Measurements from ENCODE around the gene SREBF2.
"Not testable (repeated sequence)": the region's sequence is repeated elsewhere in the genome, so short reads cannot be mapped to it uniquely, and the experiment has no call there.

SREBF2 gene

GRCh38 chr22:41842996-41843970, 10.4 kb downstream of the SREBF2 start:
- DNase-seq (ENCODE audit: low read depth): no peak

GRCh38 chr22:41844036-41844435, 11.1 kb downstream of the SREBF2 start:
- DNase-seq (ENCODE audit: low read depth): no peak

- no peak for DNase-seq (ENCODE audit: low read depth)
Observed at GRCh38 chr22:41844513-41844912, 11.6 kb downstream of the SREBF2 start.

- no peak for DNase-seq (ENCODE audit: low read depth)
Observed at GRCh38 chr22:41845380-41846267, 12.7 kb downstream of the SREBF2 start.

- DNase-seq (ENCODE audit: low read depth): no peak
Observed at GRCh38 chr22:41846268-41846987, 13.5 kb downstream of the SREBF2 start.

- DNase-seq (ENCODE audit: low read depth): no peak
Observed at GRCh38 chr22:41847300-41847699, 14.4 kb downstream of the SREBF2 start.

- DNase-seq (ENCODE audit: low read depth): no peak
Observed at GRCh38 chr22:41848468-41848867, 15.6 kb downstream of the SREBF2 start.

GRCh38 chr22:41856469-41856868, 23.6 kb downstream of the SREBF2 start:
- DNase-seq (ENCODE audit: low read depth): no peak

- DNase-seq (ENCODE audit: low read depth): peak; percentile 66
Observed at GRCh38 chr22:41857155-41857859, 24.4 kb downstream of the SREBF2 start.

- DNase-seq (ENCODE audit: low read depth): no peak
Observed at GRCh38 chr22:41857860-41858199, 24.9 kb downstream of the SREBF2 start.

- DNase-seq (ENCODE audit: low read depth): peak; percentile 24
Observed at GRCh38 chr22:41862160-41862529, 29.2 kb downstream of the SREBF2 start.

GRCh38 chr22:41862530-41863266, 29.8 kb downstream of the SREBF2 start:
- DNase-seq (ENCODE audit: low read depth): no peak

GRCh38 chr22:41863472-41863871, 30.6 kb downstream of the SREBF2 start:
- no peak for DNase-seq (ENCODE audit: low read depth)

- DNase-seq (ENCODE audit: low read depth): no peak
Observed at GRCh38 chr22:41868556-41868955, 35.7 kb downstream of the SREBF2 start.

GRCh38 chr22:41870081-41870480, 37.2 kb downstream of the SREBF2 start:
- not testable (repeated sequence) for DNase-seq (ENCODE audit: low read depth)

GRCh38 chr22:41870786-41871185, 37.9 kb downstream of the SREBF2 start:
- no peak for DNase-seq (ENCODE audit: low read depth)

GRCh38 chr22:41873391-41873790, 40.5 kb downstream of the SREBF2 start:
- DNase-seq (ENCODE audit: low read depth): no peak

GRCh38 chr22:41874090-41874489, 41.2 kb downstream of the SREBF2 start:
- no peak for DNase-seq (ENCODE audit: low read depth)

GRCh38 chr22:41875531-41876270, 42.8 kb downstream of the SREBF2 start:
- no peak for DNase-seq (ENCODE audit: low read depth)

- DNase-seq (ENCODE audit: low read depth): no peak
Observed at GRCh38 chr22:41876275-41876674, 43.4 kb downstream of the SREBF2 start.
